ENCODE data around the gene KISS1.

Gene KISS1

GRCh38 chr1:204188959-204189639 lies 7.2 kb downstream of the KISS1 start:
- H3K9me3 ChIP-seq (ENCODE audit: control insufficient read depth, low read depth, low read length): no peaks in the 10 kb centered on the region
- no peak overlapping the region for H3K27ac ChIP-seq (ENCODE audit: low read length)
- H3K9ac ChIP-seq (ENCODE audit: low read length): no peak overlapping the region
- H3K27me3 ChIP-seq (ENCODE audit: control insufficient read depth, insufficient read depth, low read length): peaks cover 44% of the 10 kb centered on the region
- no peaks in the 10 kb centered on the region for H3K4me1 ChIP-seq (ENCODE audit: control insufficient read depth, low read depth, low read length)
- no peaks in the 10 kb centered on the region for H3K36me3 ChIP-seq (ENCODE audit: control insufficient read depth, low read depth, low read length)
- no peak overlapping the region for H3K4me3 ChIP-seq (ENCODE audit: low read length)

GRCh38 chr1:204186597-204186996 lies 9.7 kb downstream of the KISS1 start:
- no peak overlapping the region for H3K4me3 ChIP-seq (ENCODE audit: low read length)
- no peak overlapping the region for H3K9ac ChIP-seq (ENCODE audit: low read length)
- no peaks in the 10 kb centered on the region for H3K9me3 ChIP-seq (ENCODE audit: control insufficient read depth, low read depth, low read length)
- no peaks in the 10 kb centered on the region for H3K36me3 ChIP-seq (ENCODE audit: control insufficient read depth, low read depth, low read length)
- H3K27ac ChIP-seq (ENCODE audit: low read length): no peak overlapping the region
- H3K27me3 ChIP-seq (ENCODE audit: control insufficient read depth, insufficient read depth, low read length): peaks cover 36% of the 10 kb centered on the region
- H3K4me1 ChIP-seq (ENCODE audit: control insufficient read depth, low read depth, low read length): no peaks in the 10 kb centered on the region

GRCh38 chr1:204181116-204181515 lies 15.2 kb downstream of the KISS1 start:
- H3K27me3 ChIP-seq (ENCODE audit: control insufficient read depth, insufficient read depth, low read length): peaks cover 4% of the 10 kb centered on the region
- no peak overlapping the region for H3K27ac ChIP-seq (ENCODE audit: low read length)
- H3K9me3 ChIP-seq (ENCODE audit: control insufficient read depth, low read depth, low read length): no peaks in the 10 kb centered on the region
- no peaks in the 10 kb centered on the region for H3K36me3 ChIP-seq (ENCODE audit: control insufficient read depth, low read depth, low read length)
- H3K4me3 ChIP-seq (ENCODE audit: low read length): no peak overlapping the region
- H3K4me1 ChIP-seq (ENCODE audit: control insufficient read depth, low read depth, low read length): no peaks in the 10 kb centered on the region
- H3K9ac ChIP-seq (ENCODE audit: low read length): no peak overlapping the region

- Histone ChIP-seq H3K36me3 (ENCODE audit: control insufficient read depth, low read depth, low read length) (no peaks in the 10 kb centered on the region), H3K9ac (ENCODE audit: low read length) (no peak overlapping the region), H3K9me3 (ENCODE audit: control insufficient read depth, low read depth, low read length) (no peaks in the 10 kb centered on the region), H3K27me3 (ENCODE audit: control insufficient read depth, insufficient read depth, low read length) (peaks cover 4% of the 10 kb centered on the region), H3K27ac (ENCODE audit: low read length) (no peak overlapping the region), H3K4me1 (ENCODE audit: control insufficient read depth, low read depth, low read length) (no peaks in the 10 kb centered on the region), H3K4me3 (ENCODE audit: low read length) (no peak overlapping the region)
Observed at GRCh38 chr1:204180133-204180532, 16.2 kb downstream of the KISS1 start.

- no peak overlapping the region for H3K4me3 ChIP-seq (ENCODE audit: low read length)
- H3K27ac ChIP-seq (ENCODE audit: low read length): no peak overlapping the region
- no peak overlapping the region for H3K9ac ChIP-seq (ENCODE audit: low read length)
- peaks cover 4% of the 10 kb centered on the region for H3K27me3 ChIP-seq (ENCODE audit: control insufficient read depth, insufficient read depth, low read length)
- no peaks in the 10 kb centered on the region for H3K4me1 ChIP-seq (ENCODE audit: control insufficient read depth, low read depth, low read length)
- H3K36me3 ChIP-seq (ENCODE audit: control insufficient read depth, low read depth, low read length): no peaks in the 10 kb centered on the region
- H3K9me3 ChIP-seq (ENCODE audit: control insufficient read depth, low read depth, low read length): no peaks in the 10 kb centered on the region
Observed at GRCh38 chr1:204178487-204179281, 17.6 kb downstream of the KISS1 start.

GRCh38 chr1:204177133-204177532 lies 19.2 kb downstream of the KISS1 start:
- Histone ChIP-seq H3K4me3 (ENCODE audit: low read length) (no peak overlapping the region), H3K4me1 (ENCODE audit: control insufficient read depth, low read depth, low read length) (no peaks in the 10 kb centered on the region), H3K9ac (ENCODE audit: low read length) (no peak overlapping the region), H3K27me3 (ENCODE audit: control insufficient read depth, insufficient read depth, low read length) (peaks cover 4% of the 10 kb centered on the region), H3K27ac (ENCODE audit: low read length) (no peak overlapping the region), H3K9me3 (ENCODE audit: control insufficient read depth, low read depth, low read length) (no peaks in the 10 kb centered on the region), H3K36me3 (ENCODE audit: control insufficient read depth, low read depth, low read length) (no peaks in the 10 kb centered on the region)

- Histone ChIP-seq H3K9me3 (ENCODE audit: control insufficient read depth, low read depth, low read length) (no peaks in the 10 kb centered on the region), H3K9ac (ENCODE audit: low read length) (no peak overlapping the region), H3K27ac (ENCODE audit: low read length) (no peak overlapping the region), H3K4me1 (ENCODE audit: control insufficient read depth, low read depth, low read length) (no peaks in the 10 kb centered on the region), H3K27me3 (ENCODE audit: control insufficient read depth, insufficient read depth, low read length) (peaks cover 4% of the 10 kb centered on the region), H3K4me3 (ENCODE audit: low read length) (no peak overlapping the region), H3K36me3 (ENCODE audit: control insufficient read depth, low read depth, low read length) (no peaks in the 10 kb centered on the region)
Observed at GRCh38 chr1:204176049-204176448, 20.2 kb downstream of the KISS1 start.

- Histone ChIP-seq H3K27ac (ENCODE audit: low read length) (no peak overlapping the region), H3K27me3 (ENCODE audit: control insufficient read depth, insufficient read depth, low read length) (peaks cover 4% of the 10 kb centered on the region), H3K4me3 (ENCODE audit: low read length) (no peak overlapping the region), H3K9me3 (ENCODE audit: control insufficient read depth, low read depth, low read length) (peaks cover 3% of the 10 kb centered on the region), H3K9ac (ENCODE audit: low read length) (no peak overlapping the region), H3K4me1 (ENCODE audit: control insufficient read depth, low read depth, low read length) (no peaks in the 10 kb centered on the region), H3K36me3 (ENCODE audit: control insufficient read depth, low read depth, low read length) (no peaks in the 10 kb centered on the region)
Observed at GRCh38 chr1:204174958-204175357, 21.3 kb downstream of the KISS1 start.

GRCh38 chr1:204172404-204173029 lies 23.8 kb downstream of the KISS1 start:
- no peaks in the 10 kb centered on the region for H3K36me3 ChIP-seq (ENCODE audit: control insufficient read depth, low read depth, low read length)
- no peak overlapping the region for H3K27ac ChIP-seq (ENCODE audit: low read length)
- no peak overlapping the region for H3K9ac ChIP-seq (ENCODE audit: low read length)
- H3K4me1 ChIP-seq (ENCODE audit: control insufficient read depth, low read depth, low read length): no peaks in the 10 kb centered on the region
- H3K27me3 ChIP-seq (ENCODE audit: control insufficient read depth, insufficient read depth, low read length): no peaks in the 10 kb centered on the region
- H3K9me3 ChIP-seq (ENCODE audit: control insufficient read depth, low read depth, low read length): peaks cover 15% of the 10 kb centered on the region
- no peak overlapping the region for H3K4me3 ChIP-seq (ENCODE audit: low read length)

- no peaks in the 10 kb centered on the region for H3K36me3 ChIP-seq (ENCODE audit: control insufficient read depth, low read depth, low read length)
- no peak overlapping the region for H3K4me3 ChIP-seq (ENCODE audit: low read length)
- H3K27ac ChIP-seq (ENCODE audit: low read length): no peak overlapping the region
- no peaks in the 10 kb centered on the region for H3K4me1 ChIP-seq (ENCODE audit: control insufficient read depth, low read depth, low read length)
- peaks cover 15% of the 10 kb centered on the region for H3K9me3 ChIP-seq (ENCODE audit: control insufficient read depth, low read depth, low read length)
- H3K27me3 ChIP-seq (ENCODE audit: control insufficient read depth, insufficient read depth, low read length): no peaks in the 10 kb centered on the region
- H3K9ac ChIP-seq (ENCODE audit: low read length): no peak overlapping the region
Observed at GRCh38 chr1:204171751-204172178, 24.5 kb downstream of the KISS1 start.

GRCh38 chr1:204170494-204171155 lies 25.7 kb downstream of the KISS1 start:
- Histone ChIP-seq H3K4me1 (ENCODE audit: control insufficient read depth, low read depth, low read length) (no peaks in the 10 kb centered on the region), H3K4me3 (ENCODE audit: low read length) (no peak overlapping the region), H3K9ac (ENCODE audit: low read length) (no peak overlapping the region)

More at GRCh38 chr1:204170494-204171155, 25.7 kb downstream of the KISS1 start:
- no peak overlapping the region for H3K27ac ChIP-seq (ENCODE audit: low read length)
- peaks cover 15% of the 10 kb centered on the region for H3K9me3 ChIP-seq (ENCODE audit: control insufficient read depth, low read depth, low read length)
- no peaks in the 10 kb centered on the region for H3K27me3 ChIP-seq (ENCODE audit: control insufficient read depth, insufficient read depth, low read length)
- no peaks in the 10 kb centered on the region for H3K36me3 ChIP-seq (ENCODE audit: control insufficient read depth, low read depth, low read length)

All from iPS-18a (cell line).